Mesendoderm (in vitro differentiated cells): ENCODE data around the gene RAB28.

Source experiments
- DNase-seq: peaks from one replicate; pipeline ENCODE4 v3.0.0; 2013
- H2AK5ac ChIP-seq: 2 replicates; pipeline ENCODE4 v1.6.1; 2013; ENCODE audit warnings: low read length, inconsistent platforms
- H2BK120ac ChIP-seq: 2 replicates; pipeline ENCODE4 v1.6.1; 2013; ENCODE audit warnings: low read depth, mild to moderate bottlenecking, low read length, moderate library complexity, mixed read lengths
- H2BK15ac ChIP-seq: replicated peaks from 2 replicates; pipeline ENCODE4 v1.6.1; 2013; ENCODE audit warnings: low read depth, mild to moderate bottlenecking, moderate library complexity
- H2BK5ac ChIP-seq: 2 replicates; pipeline ENCODE4 v1.6.1; 2013; ENCODE audit warnings: low read length, inconsistent platforms
- H3K18ac ChIP-seq: 2 replicates; pipeline ENCODE4 v1.6.1; 2013; ENCODE audit warnings: mild to moderate bottlenecking, low read length, mixed read lengths
- H3K23ac ChIP-seq: one replicate; pipeline ENCODE4 v1.6.1; 2013; ENCODE audit warnings: low read length
- H3K27ac ChIP-seq: 2 replicates; pipeline ENCODE4 v1.5.1; 2013; ENCODE audit warnings: low read depth, mild to moderate bottlenecking, inconsistent platforms, low read length, moderate library complexity
- H3K27me3 ChIP-seq: 2 replicates; pipeline ENCODE4 v1.6.1; 2013; ENCODE audit warnings: low read length, control low read depth, mild to moderate bottlenecking, inconsistent platforms; ENCODE audit not compliant: insufficient read depth, poor library complexity
- H3K36me3 ChIP-seq: 2 replicates; pipeline ENCODE4 v1.6.1; 2013; ENCODE audit warnings: low read length, inconsistent platforms; ENCODE audit not compliant: control insufficient read depth, insufficient read depth
- H3K4ac ChIP-seq: one replicate; pipeline ENCODE4 v1.6.1; 2013; ENCODE audit warnings: low read depth, mild to moderate bottlenecking, low read length, moderate library complexity
- H3K4me1 ChIP-seq: 2 replicates; pipeline ENCODE4 v1.6.1; 2013; ENCODE audit warnings: low read depth, low read length, inconsistent platforms; ENCODE audit not compliant: control insufficient read depth
- H3K4me2 ChIP-seq: 2 replicates; pipeline ENCODE4 v1.6.1; 2013; ENCODE audit warnings: low read length
- H3K4me3 ChIP-seq: 2 replicates; pipeline ENCODE4 v1.5.1; 2013; ENCODE audit warnings: mild to moderate bottlenecking, low read length
- H3K56ac ChIP-seq: one replicate; pipeline ENCODE4 v1.6.1; 2013; ENCODE audit warnings: low read length
- H3K79me1 ChIP-seq: 2 replicates; pipeline ENCODE4 v1.6.1; 2013; ENCODE audit warnings: low read length, inconsistent platforms
- H3K79me2 ChIP-seq: 2 replicates; pipeline ENCODE4 v1.6.1; 2013; ENCODE audit warnings: mild to moderate bottlenecking, low read length; ENCODE audit not compliant: control insufficient read depth, insufficient read depth
- H3K9ac ChIP-seq: 2 replicates; pipeline ENCODE4 v1.6.1; 2013; ENCODE audit warnings: low read length, inconsistent platforms
- H4K5ac ChIP-seq: one replicate; pipeline ENCODE4 v1.6.1; 2013; ENCODE audit warnings: low read length
- H4K8ac ChIP-seq: one replicate; pipeline ENCODE4 v1.6.1; 2013; ENCODE audit warnings: low read depth, mild to moderate bottlenecking, control low read depth, low read length, moderate library complexity
- WGBS: extraction: QIAGEN DNeasy Blood & Tissue Kit; methylation state at CpG from one replicate; pipeline ENCODE4 v1.1.7; 2013; ENCODE audit warnings: low lambda C conversion rate, missing lambda C conversion rate; ENCODE audit not compliant: insufficient coverage; ENCODE audit errors: extremely low coverage; 5-methylcytosine and 5-hydroxymethylcytosine counted together

RAB28 gene

GRCh38 chr4:13483136-13483767 lies 888 bp downstream of the RAB28 start:
- Histone ChIP-seq H3K4me1 (no peaks in the 10 kb centered on the region), H4K8ac (no peak overlapping the region), H3K56ac (peak overlapping the region; percentile 82), H3K36me3 (no peaks in the 10 kb centered on the region), H3K79me2 (peaks cover 5% of the 10 kb centered on the region), H3K4ac (no peak overlapping the region), H2BK5ac (no peak overlapping the region), H3K23ac (no peak overlapping the region), H2BK120ac (no peak overlapping the region), H3K4me2 (peak overlapping the region; percentile 90), H3K27me3 (no peaks in the 10 kb centered on the region), H3K9ac (peak overlapping the region; percentile 54), H3K79me1 (peaks cover 2% of the 10 kb centered on the region), H4K5ac (no peak overlapping the region), H2AK5ac (no peak overlapping the region), H2BK15ac (no peak overlapping the region), H3K4me3 (peak overlapping the region; percentile 23), H3K18ac (no peak overlapping the region), H3K27ac (no peak overlapping the region)
- peak; percentile 19 for DNase-seq
- no CpG with 5 or more reads among the region's 17 CpGs for WGBS

GRCh38 chr4:13481569-13481968 lies 2.6 kb downstream of the RAB28 start:
- Histone ChIP-seq H3K4me3 (no peak overlapping the region), H3K18ac (no peak overlapping the region), H3K79me2 (peaks cover 5% of the 10 kb centered on the region), H3K4me2 (no peak overlapping the region), H2BK15ac (no peak overlapping the region), H2AK5ac (no peak overlapping the region), H3K27ac (no peak overlapping the region), H2BK120ac (no peak overlapping the region), H3K36me3 (no peaks in the 10 kb centered on the region), H3K56ac (no peak overlapping the region), H4K5ac (no peak overlapping the region), H2BK5ac (no peak overlapping the region), H3K9ac (no peak overlapping the region), H3K4ac (no peak overlapping the region), H3K27me3 (no peaks in the 10 kb centered on the region), H3K79me1 (peaks cover 2% of the 10 kb centered on the region), H3K23ac (no peak overlapping the region), H3K4me1 (no peaks in the 10 kb centered on the region), H4K8ac (no peak overlapping the region)
- WGBS, result no CpG with 5 or more reads among the region's 1 CpG
- no peak for DNase-seq

GRCh38 chr4:13478707-13479106 lies 5.4 kb downstream of the RAB28 start:
- H2BK15ac ChIP-seq, result no peak overlapping the region
- no peak for DNase-seq
- H3K27ac ChIP-seq, result no peak overlapping the region
- H3K27me3 ChIP-seq, result no peaks in the 10 kb centered on the region
- H3K23ac ChIP-seq, result no peak overlapping the region
- no peak overlapping the region for H3K18ac ChIP-seq
- H3K4me2 ChIP-seq, result no peak overlapping the region
- peaks cover 2% of the 10 kb centered on the region for H3K79me1 ChIP-seq
- H3K79me2 ChIP-seq, result peaks cover 5% of the 10 kb centered on the region
- no peak overlapping the region for H2AK5ac ChIP-seq
- H3K4me3 ChIP-seq, result no peak overlapping the region
- H3K9ac ChIP-seq, result no peak overlapping the region
- WGBS, result no CpG with 5 or more reads among the region's 1 CpG
- no peak overlapping the region for H4K5ac ChIP-seq
- no peak overlapping the region for H3K56ac ChIP-seq
- H3K4ac ChIP-seq, result no peak overlapping the region
- no peak overlapping the region for H2BK120ac ChIP-seq
- no peaks in the 10 kb centered on the region for H3K36me3 ChIP-seq
- no peak overlapping the region for H4K8ac ChIP-seq
- no peak overlapping the region for H2BK5ac ChIP-seq
- no peaks in the 10 kb centered on the region for H3K4me1 ChIP-seq

- Histone ChIP-seq H3K27ac (no peak overlapping the region), H3K4me1 (no peaks in the 10 kb centered on the region), H2BK5ac (no peak overlapping the region), H3K9ac (no peak overlapping the region), H3K18ac (no peak overlapping the region), H4K5ac (no peak overlapping the region), H3K23ac (no peak overlapping the region), H2AK5ac (no peak overlapping the region), H3K27me3 (no peaks in the 10 kb centered on the region), H3K4me3 (no peak overlapping the region), H4K8ac (no peak overlapping the region), H3K36me3 (no peaks in the 10 kb centered on the region), H3K4ac (no peak overlapping the region), H3K56ac (no peak overlapping the region), H2BK120ac (no peak overlapping the region), H3K79me1 (peaks cover under 1% of the 10 kb centered on the region), H2BK15ac (no peak overlapping the region), H3K79me2 (peaks cover 5% of the 10 kb centered on the region), H3K4me2 (no peak overlapping the region)
- no CpG with 5 or more reads among the region's 2 CpGs for WGBS
- DNase-seq, result no peak
Observed at GRCh38 chr4:13478131-13478530, 6.0 kb downstream of the RAB28 start.

GRCh38 chr4:13476915-13477314 lies 7.2 kb downstream of the RAB28 start:
- no peak overlapping the region for H3K9ac ChIP-seq
- no peaks in the 10 kb centered on the region for H3K79me1 ChIP-seq
- H4K8ac ChIP-seq, result no peak overlapping the region
- no peak overlapping the region for H3K18ac ChIP-seq
- H4K5ac ChIP-seq, result no peak overlapping the region
- H3K4me2 ChIP-seq, result no peak overlapping the region
- no peaks in the 10 kb centered on the region for H3K36me3 ChIP-seq
- no CpG with 5 or more reads among the region's 2 CpGs for WGBS
- no peak overlapping the region for H3K56ac ChIP-seq
- H2AK5ac ChIP-seq, result no peak overlapping the region
- H2BK15ac ChIP-seq, result no peak overlapping the region
- H3K4ac ChIP-seq, result no peak overlapping the region
- no peaks in the 10 kb centered on the region for H3K27me3 ChIP-seq
- no peak overlapping the region for H2BK5ac ChIP-seq
- H2BK120ac ChIP-seq, result no peak overlapping the region
- DNase-seq, result no peak
- H3K4me3 ChIP-seq, result no peak overlapping the region
- H3K4me1 ChIP-seq, result no peaks in the 10 kb centered on the region
- H3K23ac ChIP-seq, result no peak overlapping the region
- H3K27ac ChIP-seq, result no peak overlapping the region
- no peaks in the 10 kb centered on the region for H3K79me2 ChIP-seq

- H2BK5ac ChIP-seq, result no peak overlapping the region
- no peak overlapping the region for H3K4me3 ChIP-seq
- no peak overlapping the region for H2BK120ac ChIP-seq
Observed at GRCh38 chr4:13476152-13476551, 8.0 kb downstream of the RAB28 start.

More at GRCh38 chr4:13476152-13476551, 8.0 kb downstream of the RAB28 start:
- no peaks in the 10 kb centered on the region for H3K4me1 ChIP-seq
- H3K4ac ChIP-seq, result no peak overlapping the region
- H3K27me3 ChIP-seq, result no peaks in the 10 kb centered on the region
- H2BK15ac ChIP-seq, result no peak overlapping the region
- no peak overlapping the region for H4K8ac ChIP-seq
- H2AK5ac ChIP-seq, result no peak overlapping the region
- no peak overlapping the region for H3K27ac ChIP-seq
- H3K18ac ChIP-seq, result no peak overlapping the region
- H3K56ac ChIP-seq, result no peak overlapping the region
- H3K79me1 ChIP-seq, result no peaks in the 10 kb centered on the region
- no peaks in the 10 kb centered on the region for H3K79me2 ChIP-seq
- no peak overlapping the region for H3K9ac ChIP-seq
- no peak for DNase-seq
- no peak overlapping the region for H3K23ac ChIP-seq
- no peak overlapping the region for H3K4me2 ChIP-seq
- no peak overlapping the region for H4K5ac ChIP-seq
- H3K36me3 ChIP-seq, result no peaks in the 10 kb centered on the region
